HG02981 (cell line): ENCODE data around the gene CCM2L.

ENCODE experiments used
- ATAC-seq: cut with Tn5 transposase; IDR thresholded peaks from one replicate; pipeline ENCODE4 v1.9.1; 2021; ENCODE audit warnings: mild to moderate bottlenecking, moderate library complexity; ENCODE audit not compliant: unreplicated experiment

CCM2L gene

GRCh38 chr20:31992086-31992485 lies 18.2 kb upstream of the CCM2L start:
- ATAC-seq = no peak

GRCh38 chr20:31996996-31997395 lies 13.2 kb upstream of the CCM2L start:
- no peak for ATAC-seq

GRCh38 chr20:31998246-31998645 lies 12.0 kb upstream of the CCM2L start:
- ATAC-seq = no peak

GRCh38 chr20:32003325-32003724 lies 6.9 kb upstream of the CCM2L start:
- no peak for ATAC-seq

- no peak for ATAC-seq
Measured at GRCh38 chr20:32004963-32005362, 5.3 kb upstream of the CCM2L start.

GRCh38 chr20:32006053-32006452 lies 4.2 kb upstream of the CCM2L start:
- no peak for ATAC-seq

GRCh38 chr20:32006841-32007786 lies 3.1 kb upstream of the CCM2L start:
- ATAC-seq = no peak

- ATAC-seq = no peak
Measured at GRCh38 chr20:32007787-32008616, 2.2 kb upstream of the CCM2L start.

GRCh38 chr20:32009564-32009963 lies 674 bp upstream of the CCM2L start:
- ATAC-seq = no peak

- ATAC-seq = no peak
Measured at GRCh38 chr20:32010666-32011065, 428 bp downstream of the CCM2L start.

- ATAC-seq = no peak
Measured at GRCh38 chr20:32012159-32012688, 2.0 kb downstream of the CCM2L start.

- no peak for ATAC-seq
Measured at GRCh38 chr20:32013326-32013725, 3.1 kb downstream of the CCM2L start.

GRCh38 chr20:32017711-32018251 lies 7.5 kb downstream of the CCM2L start:
- ATAC-seq = no peak

GRCh38 chr20:32018269-32019155 lies 8.3 kb downstream of the CCM2L start:
- no peak for ATAC-seq

GRCh38 chr20:32019156-32019510 lies 8.9 kb downstream of the CCM2L start:
- no peak for ATAC-seq

GRCh38 chr20:32019563-32020463 lies 9.6 kb downstream of the CCM2L start:
- no peak for ATAC-seq

GRCh38 chr20:32021091-32021490 lies 10.9 kb downstream of the CCM2L start:
- no peak for ATAC-seq

- ATAC-seq = no peak
Measured at GRCh38 chr20:32024683-32025295, 14.6 kb downstream of the CCM2L start.

- ATAC-seq = no peak
Measured at GRCh38 chr20:32027643-32028042, 17.4 kb downstream of the CCM2L start.
